HepG2 (cell line): ENCODE results near the gene FBXO33.

Experiments used
- CBX5 ChIP-seq: sonication (generic); formaldehyde crosslinking; IDR thresholded peaks from 2 replicates; pipeline ENCODE4 v1.4.0; 2020; ENCODE audit warnings: missing genetic modification reagents, borderline replicate concordance
- EZH2 ChIP-seq: conservative IDR thresholded peaks from 2 replicates; pipeline ENCODE4 v1.6.1; 2012; ENCODE audit warnings: mild to moderate bottlenecking, low read depth, low read length, moderate library complexity
- GABPB1 ChIP-seq: IDR thresholded peaks from 2 replicates; pipeline ENCODE4 v1.6.1; 2016; ENCODE audit warnings: mild to moderate bottlenecking, missing genetic modification reagents, moderate library complexity, missing compliant biosample characterization
- RELA ChIP-seq: sonication (generic); formaldehyde crosslinking; IDR thresholded peaks from 2 replicates; pipeline ENCODE4 v1.4.0; 2020; ENCODE audit warnings: missing genetic modification reagents
- REXO4 ChIP-seq: sonication (generic); formaldehyde crosslinking; IDR thresholded peaks from 2 replicates; pipeline ENCODE4 v1.8.0; 2022; ENCODE audit warnings: missing genetic modification reagents, mild to moderate bottlenecking, borderline replicate concordance
- RFXANK ChIP-seq: IDR thresholded peaks from 2 replicates; pipeline ENCODE4 v1.6.1; 2016
- ZNF3 ChIP-seq: IDR thresholded peaks from 2 replicates; pipeline ENCODE4 v1.7.0; 2017; ENCODE audit warnings: inconsistent platforms
- ZNF382 ChIP-seq: sonication (generic); formaldehyde crosslinking; IDR thresholded peaks from 2 replicates; pipeline ENCODE4 v1.5.0; 2020; ENCODE audit warnings: missing genetic modification reagents, mild to moderate bottlenecking, borderline replicate concordance
- TF ChIP-seq, protein P1 (sequence below): sonication (generic); formaldehyde crosslinking; IDR thresholded peaks from 2 replicates; pipeline ENCODE4 v1.5.0; 2020; ENCODE audit warnings: mild to moderate bottlenecking, missing genetic modification reagents, moderate library complexity

DNA sequence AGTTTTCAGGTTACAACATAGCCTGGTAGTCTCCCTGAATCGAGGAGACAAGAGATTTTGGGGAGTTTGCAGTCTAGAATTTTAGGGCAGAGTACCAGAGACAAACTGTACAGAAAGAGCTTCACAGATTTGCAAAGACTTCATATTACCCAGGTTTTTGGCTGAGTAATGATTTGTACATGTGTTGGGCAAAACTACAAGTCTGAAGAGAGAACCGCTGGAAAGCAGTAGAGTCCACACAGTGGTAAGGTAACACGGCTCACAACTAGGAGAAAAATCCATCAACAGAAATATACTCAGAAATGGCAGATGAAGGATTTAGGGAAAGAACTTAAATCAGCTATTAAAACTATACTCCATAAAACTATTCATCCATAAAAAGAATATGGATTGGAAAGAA lies 25.7 kb downstream of the FBXO33 start:
- TF ChIP-seq EZH2 (no peak), ZNF3 (CRISPR knock-in tag) (no peak), GABPB1 (no peak), REXO4 (CRISPR knock-in tag) (no peak), RFXANK (CRISPR knock-in tag) (no peak), RELA (CRISPR knock-in tag) (no peak), CBX5 (CRISPR knock-in tag) (no peak), ZNF382 (CRISPR knock-in tag) (no peak)
- TF ChIP-seq, protein P1, sequence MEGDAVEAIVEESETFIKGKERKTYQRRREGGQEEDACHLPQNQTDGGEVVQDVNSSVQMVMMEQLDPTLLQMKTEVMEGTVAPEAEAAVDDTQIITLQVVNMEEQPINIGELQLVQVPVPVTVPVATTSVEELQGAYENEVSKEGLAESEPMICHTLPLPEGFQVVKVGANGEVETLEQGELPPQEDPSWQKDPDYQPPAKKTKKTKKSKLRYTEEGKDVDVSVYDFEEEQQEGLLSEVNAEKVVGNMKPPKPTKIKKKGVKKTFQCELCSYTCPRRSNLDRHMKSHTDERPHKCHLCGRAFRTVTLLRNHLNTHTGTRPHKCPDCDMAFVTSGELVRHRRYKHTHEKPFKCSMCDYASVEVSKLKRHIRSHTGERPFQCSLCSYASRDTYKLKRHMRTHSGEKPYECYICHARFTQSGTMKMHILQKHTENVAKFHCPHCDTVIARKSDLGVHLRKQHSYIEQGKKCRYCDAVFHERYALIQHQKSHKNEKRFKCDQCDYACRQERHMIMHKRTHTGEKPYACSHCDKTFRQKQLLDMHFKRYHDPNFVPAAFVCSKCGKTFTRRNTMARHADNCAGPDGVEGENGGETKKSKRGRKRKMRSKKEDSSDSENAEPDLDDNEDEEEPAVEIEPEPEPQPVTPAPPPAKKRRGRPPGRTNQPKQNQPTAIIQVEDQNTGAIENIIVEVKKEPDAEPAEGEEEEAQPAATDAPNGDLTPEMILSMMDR (CRISPR knock-in tag), result no peak
